SH-SY5Y (cell line): ENCODE results near the gene SSNA1.

Experiments
- GATA2 ChIP-seq: IDR thresholded peaks from 2 replicates; pipeline ENCODE4 v1.6.1; 2011; ENCODE audit warnings: mild to moderate bottlenecking, low read depth, low read length
- GATA3 ChIP-seq: IDR thresholded peaks from 2 replicates; pipeline ENCODE4 v1.6.1; 2011; ENCODE audit warnings: low read depth, mild to moderate bottlenecking, low read length, moderate library complexity

Gene SSNA1

DNA sequence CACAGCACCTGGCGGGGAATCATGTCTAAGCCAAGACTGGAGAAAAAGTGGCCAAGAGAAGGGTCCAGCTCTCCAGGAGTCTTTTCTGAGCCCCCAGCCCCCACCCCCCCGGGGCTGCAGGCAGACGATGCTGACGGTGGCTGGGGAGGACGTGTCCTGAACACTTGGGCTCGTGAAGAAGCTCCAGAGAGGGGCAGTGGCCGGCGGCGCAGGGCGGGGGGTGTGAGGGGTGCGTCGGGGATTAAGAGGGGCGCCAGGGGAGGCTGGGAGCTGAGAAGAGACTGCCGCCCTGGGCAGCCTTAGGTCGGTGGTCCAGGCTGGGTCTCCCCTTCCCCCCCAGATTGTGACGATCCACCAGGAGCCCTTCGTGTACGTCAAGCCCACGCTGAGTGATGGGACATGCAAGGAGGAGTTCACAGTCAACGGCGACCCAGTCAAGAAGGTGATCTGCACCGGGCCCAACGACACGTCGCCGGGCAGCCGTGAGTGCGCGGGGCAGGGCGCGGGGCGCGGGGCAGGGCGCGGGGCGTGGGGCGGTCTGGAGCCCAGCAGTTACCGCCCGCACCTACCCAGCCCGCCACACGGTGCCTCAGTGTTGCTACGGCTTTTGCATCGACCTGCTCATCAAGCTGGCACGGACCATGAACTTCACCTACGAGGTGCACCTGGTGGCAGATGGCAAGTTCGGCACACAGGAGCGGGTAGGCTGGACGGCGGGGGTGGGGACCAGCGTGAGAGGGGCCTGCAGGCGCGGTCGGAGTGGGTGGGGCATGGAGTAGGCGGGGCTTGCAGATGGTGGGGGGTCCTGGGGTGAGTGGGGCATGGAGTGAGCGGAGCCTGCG lies 27.5 kb upstream of the SSNA1 start:
- TF ChIP-seq GATA3 (no peak), GATA2 (no peak)

DNA sequence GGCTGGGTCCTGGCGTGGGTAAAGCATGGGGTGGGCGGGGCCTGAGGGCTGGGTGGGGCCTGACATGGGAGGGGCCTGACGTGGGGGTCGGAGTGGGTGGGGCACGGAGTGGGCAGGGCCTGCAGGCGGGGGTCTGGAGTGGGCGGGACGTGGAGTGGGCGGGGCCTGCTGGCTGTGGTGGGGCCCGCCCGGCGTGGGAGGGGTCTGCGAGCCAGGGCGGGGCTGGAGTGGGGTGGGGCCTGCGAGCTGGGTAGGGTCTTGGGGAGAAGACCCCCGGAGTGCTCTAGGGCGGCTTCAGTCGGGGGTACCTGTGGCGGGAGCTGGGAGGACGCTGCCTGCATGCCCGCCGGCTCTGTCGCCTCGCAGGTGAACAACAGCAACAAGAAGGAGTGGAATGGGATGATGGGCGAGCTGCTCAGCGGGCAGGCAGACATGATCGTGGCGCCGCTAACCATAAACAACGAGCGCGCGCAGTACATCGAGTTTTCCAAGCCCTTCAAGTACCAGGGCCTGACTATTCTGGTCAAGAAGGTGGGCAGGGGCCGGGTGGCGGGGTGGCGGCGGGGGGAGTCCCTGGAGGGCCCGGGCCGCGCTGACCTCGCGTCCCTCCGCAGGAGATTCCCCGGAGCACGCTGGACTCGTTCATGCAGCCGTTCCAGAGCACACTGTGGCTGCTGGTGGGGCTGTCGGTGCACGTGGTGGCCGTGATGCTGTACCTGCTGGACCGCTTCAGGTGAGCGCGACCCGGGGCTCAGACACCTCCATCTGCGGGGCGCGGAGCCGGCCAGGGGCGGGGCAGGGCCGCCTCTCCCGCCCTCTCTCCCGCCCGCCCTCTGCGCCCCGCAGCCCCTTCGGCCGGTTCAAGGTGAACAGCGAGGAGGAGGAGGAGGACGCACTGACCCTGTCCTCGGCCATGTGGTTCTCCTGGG lies 26.7 kb upstream of the SSNA1 start:
- TF ChIP-seq GATA2 (no peak), GATA3 (no peak)

DNA sequence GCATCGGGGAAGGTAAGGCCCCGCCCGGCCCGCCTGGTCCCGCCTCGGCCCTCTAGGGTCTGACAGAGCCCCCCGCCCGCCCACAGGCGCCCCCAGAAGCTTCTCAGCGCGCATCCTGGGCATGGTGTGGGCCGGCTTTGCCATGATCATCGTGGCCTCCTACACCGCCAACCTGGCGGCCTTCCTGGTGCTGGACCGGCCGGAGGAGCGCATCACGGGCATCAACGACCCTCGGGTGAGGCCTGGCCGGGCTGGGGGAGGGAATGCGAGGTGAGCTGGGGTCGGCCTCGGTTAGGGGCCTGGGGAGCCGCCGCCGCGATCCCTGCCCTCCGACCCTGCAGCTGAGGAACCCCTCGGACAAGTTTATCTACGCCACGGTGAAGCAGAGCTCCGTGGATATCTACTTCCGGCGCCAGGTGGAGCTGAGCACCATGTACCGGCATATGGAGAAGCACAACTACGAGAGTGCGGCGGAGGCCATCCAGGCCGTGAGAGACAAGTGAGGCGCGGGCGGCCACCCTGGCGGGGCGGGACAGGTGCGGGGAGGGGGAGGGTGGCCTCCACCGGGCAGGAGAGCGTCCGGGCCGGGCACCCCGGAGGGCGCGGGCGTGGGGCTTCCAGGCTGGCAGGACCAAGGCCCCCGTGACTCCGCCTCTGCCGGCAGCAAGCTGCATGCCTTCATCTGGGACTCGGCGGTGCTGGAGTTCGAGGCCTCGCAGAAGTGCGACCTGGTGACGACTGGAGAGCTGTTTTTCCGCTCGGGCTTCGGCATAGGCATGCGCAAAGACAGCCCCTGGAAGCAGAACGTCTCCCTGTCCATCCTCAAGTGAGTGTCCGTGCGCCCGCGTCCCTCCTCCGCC lies 25.7 kb upstream of the SSNA1 start:
- TF ChIP-seq GATA2, result no peak
- no peak for TF ChIP-seq GATA3

DNA sequence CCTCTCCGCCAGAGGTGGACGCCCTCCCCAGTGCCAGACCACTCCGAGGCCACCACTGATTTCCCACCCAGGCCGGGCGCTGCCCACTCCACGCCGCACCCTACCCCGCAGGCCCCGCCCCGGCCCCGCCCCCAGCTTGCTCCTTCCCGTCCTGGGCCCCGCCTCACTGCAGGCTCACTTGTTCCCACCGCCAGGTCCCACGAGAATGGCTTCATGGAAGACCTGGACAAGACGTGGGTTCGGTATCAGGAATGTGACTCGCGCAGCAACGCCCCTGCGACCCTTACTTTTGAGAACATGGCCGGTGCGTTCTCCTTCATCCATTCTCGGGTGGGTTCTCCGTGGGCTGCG lies 25.1 kb upstream of the SSNA1 start:
- TF ChIP-seq GATA2 (no peak), GATA3 (no peak)

DNA sequence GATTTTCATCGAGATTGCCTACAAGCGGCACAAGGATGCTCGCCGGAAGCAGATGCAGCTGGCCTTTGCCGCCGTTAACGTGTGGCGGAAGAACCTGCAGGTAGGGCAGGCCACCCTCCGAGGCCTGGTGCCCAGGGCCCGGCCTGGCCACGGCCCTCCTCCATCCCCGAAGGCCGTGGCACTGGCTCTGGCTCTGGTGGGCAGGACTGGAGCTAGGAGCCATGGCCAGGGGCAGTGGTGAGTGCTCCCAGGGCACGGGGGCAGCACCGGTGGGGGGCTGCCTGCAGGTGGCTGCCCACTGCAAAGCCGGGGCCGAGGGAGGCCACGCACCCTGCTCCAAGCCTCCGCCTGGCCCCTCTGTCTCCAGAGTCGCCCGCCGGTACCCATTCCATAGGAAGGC lies 24.7 kb upstream of the SSNA1 start:
- TF ChIP-seq GATA3, result no peak
- no peak for TF ChIP-seq GATA2

- TF ChIP-seq GATA2 (no peak), GATA3 (no peak)
Observed at GRCh38 chr9:137164370-137165249, 23.9 kb upstream of the SSNA1 start.

- TF ChIP-seq GATA2 (no peak), GATA3 (no peak)
Observed at GRCh38 chr9:137165250-137165836, 23.1 kb upstream of the SSNA1 start.

GRCh38 chr9:137166380-137167229 lies 21.9 kb upstream of the SSNA1 start:
- TF ChIP-seq GATA2, result no peak
- TF ChIP-seq GATA3, result no peak

GRCh38 chr9:137167277-137167746 lies 21.2 kb upstream of the SSNA1 start:
- TF ChIP-seq GATA3, result no peak

DNA sequence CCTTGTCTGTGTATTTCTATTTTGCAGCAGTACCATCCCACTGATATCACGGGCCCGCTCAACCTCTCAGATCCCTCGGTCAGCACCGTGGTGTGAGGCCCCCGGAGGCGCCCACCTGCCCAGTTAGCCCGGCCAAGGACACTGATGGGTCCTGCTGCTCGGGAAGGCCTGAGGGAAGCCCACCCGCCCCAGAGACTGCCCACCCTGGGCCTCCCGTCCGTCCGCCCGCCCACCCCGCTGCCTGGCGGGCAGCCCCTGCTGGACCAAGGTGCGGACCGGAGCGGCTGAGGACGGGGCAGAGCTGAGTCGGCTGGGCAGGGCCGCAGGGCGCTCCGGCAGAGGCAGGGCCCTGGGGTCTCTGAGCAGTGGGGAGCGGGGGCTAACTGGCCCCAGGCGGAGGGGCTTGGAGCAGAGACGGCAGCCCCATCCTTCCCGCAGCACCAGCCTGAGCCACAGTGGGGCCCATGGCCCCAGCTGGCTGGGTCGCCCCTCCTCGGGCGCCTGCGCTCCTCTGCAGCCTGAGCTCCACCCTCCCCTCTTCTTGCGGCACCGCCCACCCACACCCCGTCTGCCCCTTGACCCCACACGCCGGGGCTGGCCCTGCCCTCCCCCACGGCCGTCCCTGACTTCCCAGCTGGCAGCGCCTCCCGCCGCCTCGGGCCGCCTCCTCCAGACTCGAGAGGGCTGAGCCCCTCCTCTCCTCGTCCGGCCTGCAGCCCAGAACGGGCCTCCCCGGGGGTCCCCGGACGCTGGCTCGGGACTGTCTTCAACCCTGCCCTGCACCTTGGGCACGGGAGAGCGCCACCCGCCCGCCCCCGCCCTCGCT lies 20.5 kb upstream of the SSNA1 start:
- TF ChIP-seq GATA2 (no peak), GATA3 (no peak)

DNA sequence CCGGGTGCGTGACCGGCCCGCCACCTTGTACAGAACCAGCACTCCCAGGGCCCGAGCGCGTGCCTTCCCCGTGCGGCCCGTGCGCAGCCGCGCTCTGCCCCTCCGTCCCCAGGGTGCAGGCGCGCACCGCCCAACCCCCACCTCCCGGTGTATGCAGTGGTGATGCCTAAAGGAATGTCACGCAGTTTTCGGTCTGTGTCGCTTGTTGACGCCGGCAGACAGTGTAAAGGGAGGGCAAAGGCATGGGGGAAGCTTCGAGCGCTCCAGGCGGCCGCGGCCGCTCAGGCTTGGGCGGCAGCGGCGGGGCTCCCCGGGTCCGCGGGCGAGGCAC lies 19.9 kb upstream of the SSNA1 start:
- TF ChIP-seq GATA3 (no peak), GATA2 (no peak)
